Neural progenitor cell (in vitro differentiated cells): Measurements from ENCODE around the gene RIOK3.

ENCODE experiments used
- CTCF ChIP-seq: fragments of 200-600 bp; sonication (generic); IDR thresholded peaks from 2 replicates; pipeline ENCODE4 v1.5.1; 2017; ENCODE audit warnings: antibody characterized with exemption, mild to moderate bottlenecking
- EZH2 ChIP-seq: fragments of 200-600 bp; sonication (generic); IDR thresholded peaks from 2 replicates; pipeline ENCODE4 v1.6.1; 2017; ENCODE audit warnings: antibody characterized with exemption, mild to moderate bottlenecking, moderate library complexity
- EZH2phosphoT487 ChIP-seq: fragments of 200-600 bp; sonication (generic); IDR thresholded peaks from 2 replicates; pipeline ENCODE4 v1.6.1; 2017; ENCODE audit warnings: antibody characterized with exemption

GRCh38 chr18:23526501-23527063 lies 73.5 kb downstream of the RIOK3 start:
- TF ChIP-seq CTCF (no peak), EZH2 (no peak), EZH2phosphoT487 (no peak)
